HG02943 (cell line): ENCODE data around the gene TMEM242.
"Not testable (repeated sequence)": the region's sequence is repeated elsewhere in the genome, so short reads cannot be mapped to it uniquely, and the experiment has no call there.

Experiments
- ATAC-seq: cut with Tn5 transposase; IDR thresholded peaks from one replicate; pipeline ENCODE4 v1.9.1; 2021; ENCODE audit warnings: mild to moderate bottlenecking, low read depth, moderate library complexity; ENCODE audit not compliant: unreplicated experiment

The TMEM242 gene

GRCh38 chr6:157323255-157323965 is at the start of gene TMEM242:
Gene TMEM242, minus strand, starts transcription at chr6:157323519. Its CDS starts 20 bp downstream, at chr6:157323499.
- ATAC-seq: peak; percentile 96

DNA sequence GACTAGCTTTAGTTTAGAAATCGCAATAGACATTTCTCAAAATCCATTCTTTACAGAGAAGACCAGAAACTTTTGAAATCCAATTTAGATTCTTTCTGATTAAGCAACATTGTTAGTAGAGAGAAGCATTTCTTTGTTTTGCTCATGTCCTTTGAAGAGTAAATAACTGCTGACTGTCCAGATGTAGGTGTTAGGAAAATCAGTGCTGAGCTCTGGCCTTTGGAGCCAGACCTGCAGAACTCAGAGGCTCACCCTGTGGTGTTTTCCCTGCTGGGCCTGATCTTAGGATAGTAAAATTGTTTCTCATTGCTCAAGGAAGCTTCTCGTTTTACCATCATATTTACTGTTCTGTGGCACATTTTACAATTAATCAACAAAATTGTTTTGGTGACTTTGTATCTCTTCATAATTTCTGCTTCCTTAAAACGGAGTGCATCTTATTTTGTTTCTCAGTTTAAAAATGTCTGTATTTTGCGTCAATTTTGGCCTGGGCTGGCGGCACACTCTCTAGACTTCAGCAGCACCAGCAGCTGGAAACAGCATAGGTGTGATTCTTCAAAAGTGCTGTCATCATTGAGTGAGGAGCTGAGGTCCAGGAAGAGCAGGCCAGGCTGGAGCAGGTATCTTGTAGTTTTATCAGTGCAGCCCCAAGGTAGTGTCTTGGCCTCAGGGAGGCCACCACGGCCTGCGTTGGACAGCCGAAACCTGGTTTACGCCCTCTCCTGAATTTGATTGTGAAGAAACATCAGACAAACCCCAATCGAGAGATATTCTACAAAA is 49.4 kb upstream of the TMEM242 start:
- no peak for ATAC-seq

DNA sequence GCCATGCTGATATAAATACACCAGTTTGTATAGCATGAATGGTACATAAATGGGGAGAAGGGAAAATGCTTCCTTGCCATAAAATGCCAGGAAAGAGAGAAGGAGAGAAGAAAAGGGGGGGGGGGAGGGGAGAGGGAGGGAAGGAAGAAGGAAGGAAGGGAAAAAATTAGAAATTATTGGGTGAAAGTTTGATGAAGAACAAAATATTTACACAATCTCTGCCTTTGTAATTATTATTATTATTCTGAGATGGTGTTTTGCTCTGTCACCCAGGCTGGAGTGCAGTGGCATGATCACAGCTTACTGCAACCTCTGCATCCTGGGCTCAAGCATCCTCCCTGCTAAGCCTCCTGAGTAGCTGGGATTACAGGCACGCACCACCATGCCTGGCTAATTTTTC is 47.4 kb upstream of the TMEM242 start:
- ATAC-seq: no peak

DNA sequence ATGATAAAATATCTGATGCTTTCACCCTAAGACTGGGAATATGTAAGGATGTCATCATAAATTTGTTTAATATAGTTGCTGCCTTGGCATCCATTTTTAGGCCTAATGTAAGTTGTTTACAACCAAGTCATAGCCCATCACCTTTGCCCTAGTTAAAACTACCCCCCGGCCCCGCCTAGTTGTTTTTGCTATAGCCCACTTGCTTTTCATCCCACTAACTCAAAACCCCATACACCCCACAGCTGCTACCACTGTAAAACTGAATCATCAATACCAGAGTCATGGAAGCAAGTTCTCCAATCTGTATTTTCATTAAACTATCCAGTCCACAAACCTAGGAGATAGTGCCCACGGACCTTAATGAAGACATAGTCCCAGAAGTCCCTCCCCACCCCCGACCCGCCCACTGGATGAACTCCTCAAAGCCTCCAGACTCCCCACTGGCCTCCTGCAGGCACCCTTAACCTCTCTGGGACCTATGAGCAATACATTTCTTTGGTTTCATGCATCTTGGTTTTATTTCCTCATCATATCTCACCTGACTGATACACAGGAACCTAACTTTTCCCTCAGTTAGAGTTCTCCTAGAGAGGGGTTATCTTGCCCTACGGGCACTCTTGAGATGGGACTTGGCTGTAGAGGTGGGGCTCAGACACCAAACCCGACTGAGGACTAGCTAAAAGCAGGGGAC is 45.2 kb upstream of the TMEM242 start:
- ATAC-seq: no peak

- ATAC-seq: no peak
Measured at GRCh38 chr6:157366648-157367047, 43.3 kb upstream of the TMEM242 start.

DNA sequence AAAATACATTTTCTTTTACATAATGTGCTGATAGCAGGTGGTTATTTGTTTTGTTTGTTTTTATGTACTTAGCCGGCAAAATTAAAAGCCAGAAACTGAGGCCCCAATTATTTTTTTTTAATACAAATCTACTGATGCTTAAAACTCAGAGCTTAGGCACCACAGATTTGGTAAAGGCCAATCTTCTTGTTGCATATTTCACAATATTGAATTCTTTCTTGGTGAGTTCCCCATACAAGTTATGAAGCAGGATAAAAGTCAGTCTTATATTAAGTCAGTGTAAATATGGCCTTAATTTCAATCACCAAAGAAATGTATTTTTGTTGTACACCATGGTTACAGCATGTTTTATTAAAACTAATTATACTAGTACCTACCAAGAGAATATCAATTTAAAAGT is 41.4 kb upstream of the TMEM242 start:
- ATAC-seq: no peak

- ATAC-seq: no peak
Measured at GRCh38 chr6:157361886-157362285, 38.6 kb upstream of the TMEM242 start.

DNA sequence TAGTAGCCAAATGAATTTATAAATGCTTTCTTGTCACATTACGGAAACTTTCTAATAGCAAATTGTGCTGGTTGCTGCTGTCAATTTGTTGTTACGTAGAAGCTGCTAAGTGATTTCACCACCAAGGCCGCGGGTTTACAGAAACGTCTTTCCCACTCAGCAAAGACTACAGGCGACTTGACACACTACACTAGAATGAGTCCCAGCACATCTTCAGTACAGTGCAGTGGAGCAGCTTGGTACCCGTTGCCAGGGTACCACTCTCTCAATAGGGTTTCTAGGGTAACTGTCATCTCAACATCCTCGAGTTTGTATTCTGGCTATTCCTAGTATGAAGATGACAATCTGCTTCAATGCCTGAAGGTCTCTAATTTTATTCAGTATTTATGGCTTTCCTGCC is 35.0 kb upstream of the TMEM242 start:
- ATAC-seq: no peak

GRCh38 chr6:157346373-157346772 is 23.1 kb upstream of the TMEM242 start:
- no peak for ATAC-seq

- ATAC-seq: no peak
Measured at GRCh38 chr6:157343732-157344131, 20.4 kb upstream of the TMEM242 start.

- ATAC-seq: no peak
Measured at GRCh38 chr6:157339432-157339831, 16.1 kb upstream of the TMEM242 start.

GRCh38 chr6:157337751-157338150 is 14.4 kb upstream of the TMEM242 start:
- no peak for ATAC-seq

GRCh38 chr6:157337276-157337675 is 14.0 kb upstream of the TMEM242 start:
- ATAC-seq: not testable (repeated sequence)

DNA sequence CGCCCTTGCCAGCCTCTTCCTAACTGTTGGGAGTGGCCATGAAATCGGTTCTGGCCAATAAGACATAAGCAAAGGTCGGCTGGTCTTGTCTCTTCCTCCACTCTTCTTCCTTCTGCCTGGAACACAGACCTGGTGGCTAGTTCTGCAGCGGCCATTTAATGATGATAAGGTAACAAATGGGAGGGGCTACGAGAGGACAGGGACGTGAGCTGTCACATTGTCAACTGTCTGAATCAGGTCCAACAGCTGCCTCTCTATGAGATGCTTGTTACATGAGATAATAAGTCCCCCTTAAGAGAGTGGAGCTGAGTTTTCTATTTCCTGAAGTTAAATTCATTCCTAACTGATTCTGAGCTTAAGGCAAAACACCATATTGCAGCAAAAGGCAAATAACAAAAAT is 12.5 kb upstream of the TMEM242 start:
- no peak for ATAC-seq

DNA sequence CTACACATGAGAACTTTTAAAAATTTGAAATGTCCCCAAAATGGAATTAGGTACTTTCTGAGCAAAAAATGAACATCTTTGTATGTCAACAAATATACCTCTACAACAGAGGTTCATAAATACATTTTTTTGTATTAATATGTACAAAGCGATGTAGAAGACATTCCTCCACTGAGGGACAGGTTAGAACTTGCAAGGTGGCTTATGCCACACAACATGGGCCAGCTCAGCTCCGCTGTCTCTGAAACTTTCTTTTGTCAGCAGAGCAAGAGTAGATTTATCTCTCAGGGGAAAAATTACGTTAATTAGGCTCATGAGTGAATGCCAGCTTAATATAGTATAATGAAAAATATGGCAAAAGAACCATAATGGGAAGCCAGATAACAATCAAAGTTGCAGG is 10.6 kb upstream of the TMEM242 start:
- ATAC-seq: no peak

DNA sequence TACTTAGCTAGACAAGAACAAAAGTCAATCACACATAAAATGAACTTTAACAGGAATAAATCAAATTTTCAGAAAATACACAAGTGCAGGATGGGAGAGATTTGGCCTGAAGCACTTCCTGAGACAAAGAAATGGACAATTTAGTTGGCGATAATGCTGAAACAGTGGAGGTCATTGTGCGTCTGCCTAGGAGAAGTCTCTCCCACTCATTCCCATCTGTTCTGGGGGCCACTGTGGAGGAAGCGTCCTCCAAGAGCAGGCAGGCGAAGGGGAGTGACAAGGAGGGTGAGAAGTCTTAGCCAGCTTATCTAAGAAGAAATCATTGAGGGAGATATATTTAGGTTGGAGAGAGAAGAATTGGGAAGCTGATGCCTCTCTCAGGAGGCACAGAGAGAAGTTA is 10.2 kb upstream of the TMEM242 start:
- ATAC-seq: no peak

DNA sequence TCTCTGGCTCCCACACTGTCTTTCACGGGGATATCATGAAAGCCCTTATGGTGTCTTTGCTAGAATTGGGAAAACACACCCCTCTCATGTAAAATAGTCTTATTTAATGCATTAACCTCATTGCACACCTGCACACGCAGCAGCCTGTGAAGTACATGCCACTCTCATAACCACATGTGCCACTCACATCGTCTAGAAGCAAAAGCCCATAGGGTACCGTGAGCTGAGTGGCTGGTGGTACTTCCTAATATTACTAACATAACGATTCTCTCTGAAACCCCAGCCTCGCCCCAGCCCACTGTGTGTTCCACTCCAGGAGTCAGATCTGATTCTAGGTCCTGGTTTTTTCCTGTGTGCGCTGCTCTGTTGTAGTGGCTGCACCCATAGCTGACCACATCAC is 9.5 kb upstream of the TMEM242 start:
- ATAC-seq: no peak

- ATAC-seq: no peak
Measured at GRCh38 chr6:157330831-157331230, 7.5 kb upstream of the TMEM242 start.

- ATAC-seq: no peak
Measured at GRCh38 chr6:157329829-157330228, 6.5 kb upstream of the TMEM242 start.

DNA sequence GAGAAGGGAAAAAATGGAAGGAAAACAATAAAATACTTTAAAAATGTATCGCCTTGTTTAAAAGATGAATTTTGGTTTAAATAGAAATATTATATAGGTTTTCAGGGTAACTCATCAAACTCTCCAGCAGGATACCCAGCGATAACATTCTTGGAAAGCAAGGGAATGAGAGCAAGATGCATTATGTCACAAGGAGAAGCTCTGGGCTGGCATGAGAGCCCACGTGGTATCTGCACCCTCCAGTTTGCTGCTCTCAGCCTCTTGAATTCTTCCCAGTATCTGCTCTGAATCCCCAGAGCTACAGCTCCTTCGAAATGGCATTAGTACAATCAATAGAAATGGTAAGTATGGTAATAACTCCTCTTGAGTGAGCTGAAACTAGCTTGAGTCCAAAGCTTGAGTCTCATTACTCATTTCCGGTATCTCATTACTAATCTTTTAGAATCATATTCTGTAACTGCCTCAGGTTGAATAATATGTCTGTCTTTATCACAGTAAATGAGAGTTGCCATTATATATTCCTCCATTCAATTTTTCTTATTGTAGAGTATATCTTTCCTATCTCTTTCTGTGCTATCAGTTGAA is 4.9 kb upstream of the TMEM242 start:
- no peak for ATAC-seq

DNA sequence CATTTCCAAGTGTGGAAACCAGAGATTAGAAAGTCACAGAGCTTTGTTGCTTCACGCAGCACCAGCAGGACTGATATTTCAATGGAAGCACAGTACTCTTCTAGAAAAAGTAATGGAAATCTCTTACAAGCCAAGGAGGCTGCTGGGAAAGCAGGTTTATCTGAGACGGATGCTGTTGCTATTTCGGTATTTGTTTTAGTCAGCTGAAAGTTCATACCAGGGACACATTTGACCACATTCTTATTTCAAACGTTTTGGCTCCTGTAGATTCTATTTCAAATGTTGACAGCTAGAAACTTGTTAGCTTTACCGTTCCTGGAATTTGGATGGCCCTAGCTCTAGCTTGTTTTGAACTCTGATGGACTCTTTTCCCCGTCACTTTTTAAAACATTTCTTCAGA is 3.7 kb upstream of the TMEM242 start:
- ATAC-seq: no peak
